Ascending aorta (tissue), 2 donors: ENCODE data around the gene NARF. TPM values are rescaled to one million over a fixed set of nuclear protein-coding genes. Genes with fewer than 3 reads are reported as not detected.

Experiments
- DNase-seq, 2 donors: peaks; one replicate each; pipeline ENCODE4 v3.0.0-alpha.2; 2019; ENCODE audit warnings: low spot score in 2 of 2
- H3K27ac ChIP-seq, 2 donors: fragments of 200-600 bp; sonication (generic); one replicate each; pipeline ENCODE4 v1.5.1; 2016 to 2017; ENCODE audit warnings: mild to moderate bottlenecking in 1 of 2
- H3K27me3 ChIP-seq: fragments of 200-600 bp; sonication (generic); one replicate; pipeline ENCODE4 v1.5.1; 2017
- H3K36me3 ChIP-seq, 2 donors: fragments of 200-600 bp; sonication (generic); one replicate each; pipeline ENCODE4 v1.5.1; 2016
- H3K4me1 ChIP-seq, 2 donors: fragments of 200-600 bp; sonication (generic); one replicate each; pipeline ENCODE4 v1.5.1; 2016 to 2017; ENCODE audit warnings: mild to moderate bottlenecking in 1 of 2
- H3K4me3 ChIP-seq, 2 donors: fragments of 200-600 bp; sonication (generic); one replicate each; pipeline ENCODE4 v1.5.1; 2016 to 2017; ENCODE audit warnings: mild to moderate bottlenecking in 1 of 2
- H3K9me3 ChIP-seq, 2 donors: fragments of 200-600 bp; sonication (generic); one replicate each; pipeline ENCODE4 v1.5.1; 2016
- intact Hi-C: fragments of 100-400 bp; cut with DNase I; formaldehyde crosslinking; loops from one replicate; pipeline ENCODE4 v1.15.1; 2023
- total RNA-seq: library from RNA; depleted of rRNA; stranded (reverse); fragments of >200 nt; gene quantifications from one replicate; pipeline ENCODE4 v1.1.0, GENCODE V29; 2016
- TF ChIP-seq, protein P1 (sequence below), 3 experiments: fragments of 200-600 bp in 2 of 3; fragments of 450-650 bp in 1 of 3; sonication (generic) in 2 of 3; IDR thresholded peaks; one replicate each; pipeline ENCODE4 v1.5.1; 2016 to 2019; ENCODE audit warnings: antibody characterized with exemption in 3 of 3, mild to moderate bottlenecking in 1 of 3, moderate library complexity in 1 of 3

Gene NARF
- total RNA-seq, 1 donor from 2014 or later, result 38.3 TPM

DNA sequence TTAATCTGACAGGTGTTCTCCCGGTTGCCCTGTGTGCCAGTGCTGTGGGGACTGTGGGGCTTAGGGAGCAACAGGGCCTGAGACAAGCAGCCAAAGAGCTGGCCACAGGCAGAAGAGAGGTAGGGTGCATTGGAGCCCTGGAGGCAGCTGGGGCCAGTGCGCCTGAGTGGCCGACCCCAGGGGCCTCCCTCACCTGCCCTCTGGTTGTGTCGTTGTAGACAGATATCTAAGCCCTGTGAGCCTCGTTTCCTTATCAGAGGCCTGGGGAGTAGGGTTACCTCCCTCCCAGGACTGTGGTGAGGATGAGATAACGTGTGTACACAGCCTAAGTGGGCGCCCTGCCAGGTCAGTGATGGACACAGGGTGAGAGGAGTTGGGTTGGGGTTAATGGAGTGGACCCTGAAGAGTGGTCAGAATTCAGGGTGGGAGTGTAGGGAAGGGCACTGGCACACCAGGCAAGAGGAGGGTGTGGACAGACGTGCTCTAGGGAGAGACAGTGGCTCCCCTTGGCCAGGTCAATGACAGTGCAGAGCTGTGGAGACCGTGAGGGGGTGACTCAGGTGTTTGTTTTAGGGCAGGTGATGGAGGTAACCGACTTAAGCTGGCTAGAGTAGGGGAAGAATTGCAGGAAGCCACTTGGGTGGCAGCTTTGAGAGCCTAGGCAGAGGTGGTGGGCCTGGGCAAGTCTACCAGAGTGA, 3.4 kb downstream of the NARF start:
- intact Hi-C loops, result no loop called here
- TF ChIP-seq, protein P1, sequence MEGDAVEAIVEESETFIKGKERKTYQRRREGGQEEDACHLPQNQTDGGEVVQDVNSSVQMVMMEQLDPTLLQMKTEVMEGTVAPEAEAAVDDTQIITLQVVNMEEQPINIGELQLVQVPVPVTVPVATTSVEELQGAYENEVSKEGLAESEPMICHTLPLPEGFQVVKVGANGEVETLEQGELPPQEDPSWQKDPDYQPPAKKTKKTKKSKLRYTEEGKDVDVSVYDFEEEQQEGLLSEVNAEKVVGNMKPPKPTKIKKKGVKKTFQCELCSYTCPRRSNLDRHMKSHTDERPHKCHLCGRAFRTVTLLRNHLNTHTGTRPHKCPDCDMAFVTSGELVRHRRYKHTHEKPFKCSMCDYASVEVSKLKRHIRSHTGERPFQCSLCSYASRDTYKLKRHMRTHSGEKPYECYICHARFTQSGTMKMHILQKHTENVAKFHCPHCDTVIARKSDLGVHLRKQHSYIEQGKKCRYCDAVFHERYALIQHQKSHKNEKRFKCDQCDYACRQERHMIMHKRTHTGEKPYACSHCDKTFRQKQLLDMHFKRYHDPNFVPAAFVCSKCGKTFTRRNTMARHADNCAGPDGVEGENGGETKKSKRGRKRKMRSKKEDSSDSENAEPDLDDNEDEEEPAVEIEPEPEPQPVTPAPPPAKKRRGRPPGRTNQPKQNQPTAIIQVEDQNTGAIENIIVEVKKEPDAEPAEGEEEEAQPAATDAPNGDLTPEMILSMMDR (IDR thresholded peaks at IDR 0.05), result no peak
- H3K27ac ChIP-seq, result peak overlapping the region in 1 of 2 donors; percentile 6

DNA sequence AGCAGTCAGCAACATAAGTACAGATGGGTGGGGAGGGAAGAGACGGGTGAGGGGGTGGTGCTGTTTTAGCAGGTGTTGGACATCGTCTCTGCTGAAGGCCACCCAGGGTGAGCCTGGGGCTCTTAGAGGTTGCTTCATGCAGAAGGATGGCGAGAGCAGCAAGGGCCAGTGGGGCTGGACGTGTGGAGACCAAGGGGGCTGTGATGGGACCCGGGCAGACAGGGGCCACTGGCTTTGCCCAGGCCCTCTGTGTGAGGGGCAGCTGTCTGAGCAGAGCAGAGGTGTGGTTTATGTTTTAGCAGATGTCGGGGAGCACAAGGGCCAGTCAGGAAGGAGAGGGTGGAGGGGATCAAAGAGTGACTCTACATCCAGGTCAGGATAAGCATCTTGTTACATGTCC, 4.8 kb downstream of the NARF start:
- Histone ChIP-seq H3K36me3 (peaks cover 51 to 65% of the 10 kb centered on the region in 2 donors), H3K4me3 (no peak overlapping the region), H3K27me3 (no peaks in the 10 kb centered on the region), H3K4me1 (peaks cover 0 to 8% of the 10 kb centered on the region in 2 donors), H3K9me3 (no peaks in the 10 kb centered on the region), H3K27ac (peak overlapping the region; percentile 5 to 49)
- intact Hi-C loops, result no loop called here
- TF ChIP-seq, protein P1 (IDR thresholded peaks at IDR 0.05), result no peak
- no peak for DNase-seq

More for the DNA sequence above, 3.4 kb downstream of the NARF start:
- H3K27me3 ChIP-seq, result no peaks in the 10 kb centered on the region
- H3K36me3 ChIP-seq, result peaks cover 43 to 56% of the 10 kb centered on the region in 2 donors
- no peak for DNase-seq
- H3K4me3 ChIP-seq, result no peak overlapping the region
- no peaks in the 10 kb centered on the region for H3K9me3 ChIP-seq
- peaks cover 0 to 15% of the 10 kb centered on the region in 2 donors for H3K4me1 ChIP-seq

DNA sequence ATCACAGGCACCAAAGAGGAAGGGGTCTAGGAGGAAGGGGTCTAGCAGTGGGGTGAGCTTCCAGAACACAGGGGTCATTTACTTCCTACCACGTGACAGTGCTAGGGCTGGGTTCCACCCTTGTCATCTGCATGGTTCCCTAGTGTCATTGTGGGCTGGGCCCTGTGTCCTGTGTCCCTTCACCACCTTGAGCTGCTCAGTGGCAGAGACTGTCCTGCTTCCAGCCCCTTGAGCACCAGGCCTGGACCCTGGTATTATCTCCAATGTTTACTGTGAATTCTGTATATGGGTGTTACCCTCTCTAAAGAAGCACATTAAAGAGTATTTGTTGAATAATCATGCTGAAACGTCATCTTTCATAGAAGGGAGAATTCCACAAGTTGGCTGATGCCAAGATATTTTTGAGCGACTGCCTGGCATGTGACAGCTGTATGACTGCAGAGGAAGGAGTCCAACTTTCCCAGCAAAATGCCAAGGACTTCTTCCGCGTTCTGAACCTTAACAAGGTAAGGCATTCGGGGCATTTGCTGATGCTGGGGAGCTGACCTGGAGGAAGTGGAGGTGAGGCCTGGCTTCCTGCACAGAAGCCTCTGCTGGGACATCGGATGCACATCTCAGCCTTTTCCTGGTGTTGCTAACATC, 5.5 kb downstream of the NARF start:
- DNase-seq, result no peak
- TF ChIP-seq, protein P1 (IDR thresholded peaks at IDR 0.05), result no peak
- Histone ChIP-seq H3K36me3 (peaks cover 57 to 71% of the 10 kb centered on the region in 2 donors), H3K4me1 (peaks cover 0 to 8% of the 10 kb centered on the region in 2 donors), H3K4me3 (no peak overlapping the region), H3K27me3 (no peaks in the 10 kb centered on the region), H3K9me3 (no peaks in the 10 kb centered on the region), H3K27ac (peak overlapping the region; percentile 14 to 49)
- intact Hi-C loops, result no loop called here

DNA sequence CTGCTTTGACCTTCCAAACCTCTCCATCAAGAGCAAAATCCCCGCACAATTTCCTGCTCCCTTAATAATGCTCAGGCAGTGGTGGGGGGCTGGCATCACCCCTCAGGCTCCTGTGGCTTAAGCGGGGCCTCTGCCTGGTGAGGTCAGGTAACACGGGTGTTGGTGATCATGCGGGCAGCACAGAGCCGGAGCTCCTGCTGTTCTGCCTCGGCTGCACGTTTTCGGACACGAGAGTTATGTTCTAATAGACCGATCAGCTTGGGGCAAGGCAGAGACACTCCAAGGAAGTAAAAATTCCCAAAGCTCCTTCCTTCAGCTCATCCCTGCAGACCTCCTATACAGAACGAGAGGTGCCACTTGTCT, 6.0 kb downstream of the NARF start:
- Histone ChIP-seq H3K4me1 (peaks cover 0 to 5% of the 10 kb centered on the region in 2 donors), H3K27me3 (no peaks in the 10 kb centered on the region), H3K4me3 (no peak overlapping the region), H3K36me3 (peaks cover 62 to 76% of the 10 kb centered on the region in 2 donors), H3K9me3 (no peaks in the 10 kb centered on the region), H3K27ac (peak overlapping the region in 1 of 2 donors; percentile 14)
- TF ChIP-seq, protein P1 (IDR thresholded peaks at IDR 0.05), result no peak
- intact Hi-C loops, result no loop called here
- no peak for DNase-seq

DNA sequence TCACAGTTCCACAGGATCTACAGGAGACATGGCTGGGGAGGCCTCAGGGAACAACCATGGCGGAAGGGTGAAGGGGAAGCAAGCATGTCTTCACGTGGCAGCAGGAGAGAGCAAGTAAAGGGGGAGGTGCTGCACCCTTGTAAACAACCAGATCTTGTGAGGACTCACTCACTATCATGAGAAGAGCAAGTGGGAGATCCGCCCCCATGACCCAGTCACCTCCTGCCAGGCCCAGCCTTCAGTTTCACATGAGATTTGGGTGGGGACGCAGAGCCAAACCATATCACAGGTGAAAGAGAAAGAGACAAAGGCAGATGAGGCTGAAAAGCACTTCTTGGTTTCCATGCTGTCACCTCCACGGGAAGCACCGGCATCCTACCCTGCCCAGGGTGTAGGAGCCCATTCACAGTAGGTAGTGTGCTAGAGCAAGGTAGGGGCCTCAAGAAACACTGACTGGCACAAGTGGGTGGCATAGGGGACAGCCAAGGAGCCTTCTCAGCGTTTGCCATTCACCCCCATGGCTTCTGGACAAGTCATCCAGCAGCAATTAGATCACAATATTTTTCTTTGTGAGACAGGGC, 6.6 kb downstream of the NARF start:
- Histone ChIP-seq H3K4me1 (peaks cover 0 to 4% of the 10 kb centered on the region in 2 donors), H3K9me3 (no peaks in the 10 kb centered on the region), H3K27me3 (no peaks in the 10 kb centered on the region), H3K27ac (no peak overlapping the region), H3K36me3 (peaks cover 65 to 81% of the 10 kb centered on the region in 2 donors), H3K4me3 (no peak overlapping the region)
- intact Hi-C loops, result no loop called here
- no peak for DNase-seq
- TF ChIP-seq, protein P1 (IDR thresholded peaks at IDR 0.05), result no peak
